ENCODE measurements around the gene SOCS7.

DNA sequence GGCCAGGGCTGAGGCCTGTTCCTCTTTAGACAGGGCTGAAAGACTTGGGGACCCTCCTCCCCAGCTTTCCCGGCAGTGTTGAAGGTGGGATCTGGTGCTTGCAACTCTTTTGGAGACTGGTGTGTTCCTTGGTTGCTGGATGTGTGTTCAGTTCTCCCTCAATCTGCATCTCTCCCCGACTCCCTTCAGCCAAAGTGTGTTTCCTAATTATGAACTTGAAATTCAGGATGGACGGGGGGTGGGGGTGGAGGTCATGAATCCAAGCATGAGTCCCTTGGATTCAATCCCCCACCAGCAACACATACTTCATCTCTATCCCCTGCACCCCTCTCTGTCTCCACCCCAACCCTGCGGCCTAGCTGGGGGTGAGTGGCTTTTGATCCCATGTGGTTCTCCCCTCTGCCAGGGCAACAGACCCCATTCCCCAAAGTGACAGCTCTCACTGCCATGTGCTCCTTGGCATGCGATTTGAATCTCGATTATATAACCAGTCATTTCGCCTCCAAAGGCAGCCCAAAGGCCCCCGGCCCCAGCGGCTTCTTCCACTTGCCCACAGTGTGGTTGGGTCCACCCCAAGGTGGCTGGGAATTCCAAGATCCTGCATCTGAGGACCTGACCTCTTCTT is 77.9 kb downstream of the SOCS7 start:
- TF ChIP-seq, protein P1, sequence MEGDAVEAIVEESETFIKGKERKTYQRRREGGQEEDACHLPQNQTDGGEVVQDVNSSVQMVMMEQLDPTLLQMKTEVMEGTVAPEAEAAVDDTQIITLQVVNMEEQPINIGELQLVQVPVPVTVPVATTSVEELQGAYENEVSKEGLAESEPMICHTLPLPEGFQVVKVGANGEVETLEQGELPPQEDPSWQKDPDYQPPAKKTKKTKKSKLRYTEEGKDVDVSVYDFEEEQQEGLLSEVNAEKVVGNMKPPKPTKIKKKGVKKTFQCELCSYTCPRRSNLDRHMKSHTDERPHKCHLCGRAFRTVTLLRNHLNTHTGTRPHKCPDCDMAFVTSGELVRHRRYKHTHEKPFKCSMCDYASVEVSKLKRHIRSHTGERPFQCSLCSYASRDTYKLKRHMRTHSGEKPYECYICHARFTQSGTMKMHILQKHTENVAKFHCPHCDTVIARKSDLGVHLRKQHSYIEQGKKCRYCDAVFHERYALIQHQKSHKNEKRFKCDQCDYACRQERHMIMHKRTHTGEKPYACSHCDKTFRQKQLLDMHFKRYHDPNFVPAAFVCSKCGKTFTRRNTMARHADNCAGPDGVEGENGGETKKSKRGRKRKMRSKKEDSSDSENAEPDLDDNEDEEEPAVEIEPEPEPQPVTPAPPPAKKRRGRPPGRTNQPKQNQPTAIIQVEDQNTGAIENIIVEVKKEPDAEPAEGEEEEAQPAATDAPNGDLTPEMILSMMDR (conservative IDR thresholded peaks at IDR 0.05; ENCODE audit: low read depth, low read length), result no peak
- TF ChIP-seq MAFK (IDR thresholded peaks at IDR 0.05; ENCODE audit: low read depth, low read length) (no peak), RCOR1 (IDR thresholded peaks at IDR 0.05; ENCODE audit: insufficient replicate concordance, low read length) (no peak), POLR2A (IDR thresholded peaks at IDR 0.05; ENCODE audit: low read depth, low read length) (no peak)
